Caco-2 (cell line): ENCODE results near the gene FRMD4A. TPM values are rescaled to one million over a fixed set of nuclear protein-coding genes. Genes with fewer than 3 reads are reported as not detected.

Experiments used
- BruUV-seq: library from RNA; stranded (reverse); fragments of 400-500 nt; replicated peaks from 2 replicates; lab custom pipeline; 2021; lab: Mats Ljungman, UMichigan
- CTCF ChIA-PET: fragments of 300-600 bp; sonication (Branson Sonifier 250); formaldehyde crosslinking; loops from one replicate; lab custom pipeline; 2022; ENCODE audit warnings: antibody characterized with exemption; lab: Charles Lee
- POLR2A ChIA-PET: fragments of 300-600 bp; sonication (Branson Sonifier 250); formaldehyde crosslinking; loops from one replicate; lab custom pipeline; 2022; ENCODE audit warnings: antibody characterized with exemption; lab: Charles Lee
- DNase-seq, 2 experiments: peaks; one replicate each; pipeline versions ENCODE4 v3.0.0 to v3.0.0-alpha.2; 2020 to 2022
- H3K27me3 ChIP-seq: replicated peaks from 2 replicates; pipeline ENCODE4 v1.6.0; 2011; ENCODE audit warnings: low read length; ENCODE audit not compliant: control insufficient read depth, insufficient read depth
- H3K36me3 ChIP-seq: 2 replicates; pipeline ENCODE4 v1.5.1; 2011; ENCODE audit warnings: low read length; ENCODE audit not compliant: control insufficient read depth, insufficient read depth
- H3K4me1 ChIP-seq: fragments of 250-450 bp; sonication (Bioruptor Pico); 2 replicates; pipeline ENCODE4 v1.5.1; 2020; ENCODE audit warnings: mild to moderate bottlenecking
- H3K4me3 ChIP-seq: 2 replicates; pipeline ENCODE4 v1.5.1; 2011; ENCODE audit warnings: low read depth, mild to moderate bottlenecking, control low read depth, low read length
- H3K9me3 ChIP-seq: fragments of 250-450 bp; sonication (Bioruptor Pico); 2 replicates; pipeline ENCODE4 v1.5.1; 2020; ENCODE audit warnings: mild to moderate bottlenecking, moderate library complexity
- H3K27ac Mint-ChIP-seq: one replicate; pipeline ENCODE4 v1.8.0; 2022; ENCODE audit warnings: mixed read lengths; ENCODE audit not compliant: unreplicated experiment
- H3K27me3 Mint-ChIP-seq: one replicate; pipeline ENCODE4 v1.8.0; 2022; ENCODE audit warnings: mixed read lengths; ENCODE audit not compliant: insufficient read depth, unreplicated experiment
- H3K36me3 Mint-ChIP-seq: one replicate; pipeline ENCODE4 v1.8.0; 2022; ENCODE audit warnings: mild to moderate bottlenecking, mixed read lengths; ENCODE audit not compliant: insufficient read depth, unreplicated experiment
- H3K4me1 Mint-ChIP-seq: one replicate; pipeline ENCODE4 v1.8.0; 2022; ENCODE audit warnings: low read depth, mixed read lengths; ENCODE audit not compliant: unreplicated experiment
- H3K4me3 Mint-ChIP-seq: one replicate; pipeline ENCODE4 v1.8.0; 2022; ENCODE audit warnings: mild to moderate bottlenecking, moderate library complexity, mixed read lengths; ENCODE audit not compliant: unreplicated experiment
- H3K9me3 Mint-ChIP-seq: one replicate; pipeline ENCODE4 v1.8.0; 2022; ENCODE audit warnings: mixed read lengths; ENCODE audit not compliant: unreplicated experiment
- CTCF ChIP-seq, 2 experiments: fragments of 200-600 bp in 1 of 2; IDR thresholded peaks; 1 replicate in 1 of 2; 2 replicates in 1 of 2; pipeline versions ENCODE4 v1.5.1 to v1.8.0; 2011 to 2022; ENCODE audit warnings: antibody characterized with exemption in 1 of 2, control low read depth in 1 of 2, inconsistent platforms in 1 of 2, low read depth in 1 of 2, low read length in 1 of 2, mild to moderate bottlenecking in 1 of 2, moderate library complexity in 1 of 2; ENCODE audit not compliant: insufficient read depth in 1 of 2, severe bottlenecking in 1 of 2, unreplicated experiment in 1 of 2
- intact Hi-C: fragments of 100-400 bp; cut with micrococcal nuclease; formaldehyde crosslinking; loops from one replicate; pipeline ENCODE4 v1.10.0; 2022; ENCODE audit not compliant: unreplicated experiment
- total RNA-seq: library from RNA; stranded (reverse); gene quantifications from 2 replicates; pipeline ENCODE4 v1.2.3, GENCODE V29; 2022

Gene FRMD4A
- total RNA-seq, 1 experiment from 2014 or later, result 52.1 TPM

DNA sequence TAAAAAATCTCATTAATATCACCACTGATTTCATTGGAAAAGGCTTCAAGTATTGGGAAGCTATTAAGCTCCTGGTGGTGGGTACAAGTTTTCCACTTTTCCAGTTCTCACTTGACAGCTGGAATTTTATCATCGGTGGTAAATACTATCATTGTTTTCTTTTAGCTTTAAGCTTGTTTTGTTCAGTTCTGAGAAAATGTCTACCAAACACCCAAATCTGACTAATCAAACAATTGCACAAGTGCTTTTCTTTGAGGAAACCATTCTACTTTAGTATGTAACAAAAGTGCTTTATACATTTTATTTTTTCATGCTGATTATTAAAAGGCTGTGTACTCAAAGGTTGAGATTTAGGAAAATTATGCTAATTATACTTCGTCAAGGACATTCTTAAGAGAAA, 736.1 kb downstream of the FRMD4A start:
- BruUV-seq, result no TSS peak

More for the DNA sequence above, 736.1 kb downstream of the FRMD4A start:
- POLR2A ChIA-PET, result no interaction called here
- Histone ChIP-seq H3K4me1 (no peaks in the 10 kb centered on the region), H3K9me3 (no peaks in the 10 kb centered on the region), H3K27me3 (no peaks in the 10 kb centered on the region), H3K4me3 (no peak overlapping the region), H3K36me3 (no peaks in the 10 kb centered on the region)
- no peak overlapping the region for H3K27ac Mint-ChIP-seq
- H3K36me3 Mint-ChIP-seq, result peaks cover 12% of the 10 kb centered on the region
- H3K9me3 Mint-ChIP-seq, result no peaks in the 10 kb centered on the region
- no peaks in the 10 kb centered on the region for H3K27me3 Mint-ChIP-seq
- CTCF ChIA-PET, result no interaction called here
- DNase-seq, result no peak
- no peak for TF ChIP-seq CTCF (IDR thresholded peaks at IDR 0.05; ENCODE audit: insufficient read depth in 1 of 2, low read depth in 1 of 2, low read length in 1 of 2, severe bottlenecking in 1 of 2, unreplicated experiment in 1 of 2)
- no peak overlapping the region for H3K4me3 Mint-ChIP-seq
- intact Hi-C loops, result no loop called here
- no peaks in the 10 kb centered on the region for H3K4me1 Mint-ChIP-seq
